Measurements from ENCODE around the gene SHISA9.

The SHISA9 gene

DNA sequence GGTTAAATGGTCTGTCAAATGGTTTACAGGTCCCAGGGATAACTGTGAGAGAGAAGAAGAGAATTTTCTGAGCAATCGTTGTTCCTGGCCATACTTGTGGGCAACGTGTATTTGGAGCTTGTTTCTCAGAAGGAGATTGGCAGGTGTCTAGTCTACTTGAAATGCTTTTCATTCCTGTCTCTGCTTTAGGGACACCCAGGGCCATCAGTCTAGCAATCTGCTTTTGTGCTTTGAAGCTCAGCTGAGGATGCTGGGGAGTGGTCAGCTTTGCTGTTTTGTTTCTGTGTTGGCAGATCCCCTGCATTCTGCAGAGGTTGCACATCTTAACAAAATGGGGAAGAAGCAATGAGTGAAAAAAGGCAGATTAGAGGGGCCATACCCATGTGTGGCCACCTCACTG, 193.7 kb downstream of the SHISA9 start:
- H3K4me3 ChIP-seq (ENCODE audit: low read length), result no peak overlapping the region
- DNase-seq (ENCODE audit: low read depth), result no peak
- TF ChIP-seq, protein P1, sequence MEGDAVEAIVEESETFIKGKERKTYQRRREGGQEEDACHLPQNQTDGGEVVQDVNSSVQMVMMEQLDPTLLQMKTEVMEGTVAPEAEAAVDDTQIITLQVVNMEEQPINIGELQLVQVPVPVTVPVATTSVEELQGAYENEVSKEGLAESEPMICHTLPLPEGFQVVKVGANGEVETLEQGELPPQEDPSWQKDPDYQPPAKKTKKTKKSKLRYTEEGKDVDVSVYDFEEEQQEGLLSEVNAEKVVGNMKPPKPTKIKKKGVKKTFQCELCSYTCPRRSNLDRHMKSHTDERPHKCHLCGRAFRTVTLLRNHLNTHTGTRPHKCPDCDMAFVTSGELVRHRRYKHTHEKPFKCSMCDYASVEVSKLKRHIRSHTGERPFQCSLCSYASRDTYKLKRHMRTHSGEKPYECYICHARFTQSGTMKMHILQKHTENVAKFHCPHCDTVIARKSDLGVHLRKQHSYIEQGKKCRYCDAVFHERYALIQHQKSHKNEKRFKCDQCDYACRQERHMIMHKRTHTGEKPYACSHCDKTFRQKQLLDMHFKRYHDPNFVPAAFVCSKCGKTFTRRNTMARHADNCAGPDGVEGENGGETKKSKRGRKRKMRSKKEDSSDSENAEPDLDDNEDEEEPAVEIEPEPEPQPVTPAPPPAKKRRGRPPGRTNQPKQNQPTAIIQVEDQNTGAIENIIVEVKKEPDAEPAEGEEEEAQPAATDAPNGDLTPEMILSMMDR (IDR thresholded peaks at IDR 0.05; ENCODE audit: insufficient read depth, low read depth, low read length, missing control alignments), result no peak

DNA sequence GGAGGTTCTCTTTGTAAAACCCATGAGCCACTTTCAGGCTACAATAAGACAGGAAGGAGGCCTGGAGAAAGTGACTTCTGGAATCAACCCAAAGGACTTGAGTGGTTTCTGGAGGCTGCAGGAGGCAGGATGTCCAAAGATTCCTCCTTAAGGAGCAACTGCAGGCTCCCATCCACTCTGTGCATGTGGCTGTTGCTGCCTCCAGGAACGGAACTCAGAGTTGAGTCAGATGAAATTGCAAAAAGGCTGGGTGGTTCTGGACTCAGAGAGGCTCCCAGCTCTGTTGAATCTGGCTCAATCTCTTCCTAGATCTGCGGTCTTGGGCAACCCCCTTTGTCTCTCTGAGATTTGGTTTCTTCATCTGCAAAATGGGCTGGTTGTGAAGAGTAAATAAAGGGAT, 197.1 kb downstream of the SHISA9 start:
- no peak overlapping the region for H3K4me3 ChIP-seq (ENCODE audit: low read length)
- DNase-seq (ENCODE audit: low read depth), result peak; percentile 51
- TF ChIP-seq, protein P1 (IDR thresholded peaks at IDR 0.05; ENCODE audit: insufficient read depth, low read depth, low read length, missing control alignments), result no peak

DNA sequence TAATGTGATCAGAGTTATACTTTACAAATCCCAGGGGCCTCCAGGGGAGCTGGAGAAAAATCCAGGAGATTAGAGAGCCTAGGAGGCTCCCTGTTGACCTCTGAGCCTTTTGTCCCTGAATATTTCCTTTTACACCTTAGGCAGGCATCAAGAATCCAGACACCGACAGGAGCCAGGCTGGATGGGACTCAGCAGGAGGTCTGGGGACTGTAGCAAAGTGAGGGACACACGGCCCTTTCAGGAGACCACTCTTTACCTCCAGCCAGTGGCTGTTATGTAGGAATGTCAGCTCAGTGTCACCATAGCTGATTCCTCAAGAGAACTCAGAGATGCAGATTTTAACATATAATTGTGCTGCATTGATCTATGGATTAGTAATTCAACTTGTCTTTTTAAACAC, 198.4 kb downstream of the SHISA9 start:
- TF ChIP-seq, protein P1 (IDR thresholded peaks at IDR 0.05; ENCODE audit: insufficient read depth, low read depth, low read length, missing control alignments), result no peak
- H3K4me3 ChIP-seq (ENCODE audit: low read length), result no peak overlapping the region
- no peak for DNase-seq (ENCODE audit: low read depth)

DNA sequence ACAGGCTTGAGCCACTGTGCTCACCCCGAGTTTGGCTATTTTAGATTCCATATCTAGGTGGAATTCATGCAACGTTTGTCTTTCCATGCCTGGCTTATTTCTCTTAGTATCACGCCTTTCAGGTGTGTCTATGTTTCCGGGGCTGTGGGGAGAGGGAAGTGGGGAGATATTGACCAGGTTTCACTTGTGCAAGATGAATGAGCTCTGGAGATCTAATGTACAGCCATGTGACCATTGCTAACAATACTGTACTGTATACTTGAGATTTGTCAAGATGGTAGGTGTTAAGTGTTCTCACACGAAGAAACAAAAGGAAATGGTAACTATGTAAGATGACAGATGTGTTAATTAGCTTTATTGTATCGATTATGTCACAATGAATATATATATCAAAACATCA, 199.6 kb downstream of the SHISA9 start:
- no peak for DNase-seq (ENCODE audit: low read depth)

DNA sequence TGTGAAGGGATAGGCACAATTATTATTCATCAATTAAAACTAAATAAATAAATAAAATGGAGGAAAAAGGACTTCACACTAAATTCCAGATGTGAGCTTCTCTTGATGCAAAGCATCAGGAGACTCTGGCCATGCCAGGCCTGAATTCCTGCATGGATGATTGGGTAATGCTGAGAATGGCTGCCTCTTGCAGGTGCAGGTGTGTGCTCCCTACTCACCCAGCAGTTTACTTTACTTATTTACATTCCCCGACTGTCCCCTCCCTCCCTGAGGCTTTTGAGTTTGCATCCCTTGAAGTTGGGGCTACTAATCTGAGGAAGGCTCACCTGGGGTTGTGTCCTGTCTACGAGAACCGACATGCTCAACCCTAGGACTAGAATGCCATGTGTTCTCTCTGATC, 200.4 kb downstream of the SHISA9 start:
- TF ChIP-seq, protein P1 (IDR thresholded peaks at IDR 0.05; ENCODE audit: insufficient read depth, low read depth, low read length, missing control alignments), result no peak
- no peak for DNase-seq (ENCODE audit: low read depth)
- no peak overlapping the region for H3K4me3 ChIP-seq (ENCODE audit: low read length)

More for the DNA sequence above, 199.6 kb downstream of the SHISA9 start:
- H3K4me3 ChIP-seq (ENCODE audit: low read length), result no peak overlapping the region
- TF ChIP-seq, protein P1 (IDR thresholded peaks at IDR 0.05; ENCODE audit: insufficient read depth, low read depth, low read length, missing control alignments), result no peak

DNA sequence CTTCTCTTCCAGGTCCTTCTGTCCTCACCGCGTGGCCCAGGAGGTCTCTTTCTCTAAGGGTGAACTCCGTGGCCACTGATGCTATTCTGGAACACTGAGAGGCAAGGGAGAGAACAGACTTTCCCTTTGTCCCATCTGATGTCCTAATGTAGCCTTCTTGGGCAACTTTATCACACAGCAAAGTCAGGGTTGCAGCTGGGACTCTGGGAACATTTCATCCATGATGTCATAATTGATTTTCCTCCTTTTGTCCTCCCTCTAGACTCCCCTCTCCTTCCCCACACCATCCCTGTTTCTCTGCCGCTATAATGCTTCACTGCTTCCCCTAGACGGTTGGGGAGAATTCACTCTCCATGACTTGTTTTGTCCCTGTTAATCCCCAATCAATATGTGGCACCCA, 201.0 kb downstream of the SHISA9 start:
- DNase-seq (ENCODE audit: low read depth), result no peak
- H3K4me3 ChIP-seq (ENCODE audit: low read length), result no peak overlapping the region
- TF ChIP-seq, protein P1 (IDR thresholded peaks at IDR 0.05; ENCODE audit: insufficient read depth, low read depth, low read length, missing control alignments), result no peak

DNA sequence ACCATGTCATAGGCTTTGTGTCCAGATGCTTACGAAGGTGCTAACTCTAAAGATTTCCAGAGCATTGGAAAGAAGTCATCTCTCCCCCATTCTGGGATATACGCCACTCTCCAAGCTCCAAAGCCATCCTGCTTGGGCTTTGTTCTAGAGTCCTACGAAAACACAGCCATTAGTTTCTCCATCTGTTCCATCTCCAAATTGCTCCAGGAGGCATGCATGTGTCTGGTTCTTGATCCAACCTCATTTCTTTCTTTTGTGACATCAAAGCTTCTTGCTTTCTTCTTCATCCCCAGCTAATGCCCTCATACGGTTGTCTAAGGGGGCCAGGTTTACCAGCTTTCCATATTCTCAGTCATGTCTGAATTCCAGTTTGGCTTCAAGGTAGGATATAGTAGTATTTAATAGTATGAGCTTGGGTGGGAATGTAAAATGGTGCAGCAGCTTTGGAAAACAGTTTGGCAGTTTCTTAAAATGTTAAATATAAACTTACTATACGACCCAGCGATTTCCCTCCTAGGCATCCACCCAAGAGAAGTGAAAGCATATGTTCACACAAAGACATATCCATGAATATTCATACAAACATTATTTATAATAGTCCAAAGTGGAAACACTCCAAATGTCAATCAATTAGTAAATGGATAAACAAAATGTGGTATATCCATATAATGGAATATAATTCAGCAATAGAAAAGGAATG, 202.6 kb downstream of the SHISA9 start:
- TF ChIP-seq, protein P1 (IDR thresholded peaks at IDR 0.05; ENCODE audit: insufficient read depth, low read depth, low read length, missing control alignments), result no peak
- DNase-seq (ENCODE audit: low read depth), result no peak
- H3K4me3 ChIP-seq (ENCODE audit: low read length), result no peak overlapping the region

Measured in epithelial cell of esophagus (primary cell).